DOHH2 (cell line): ENCODE data around the gene LGALS7.
"Not testable (repeated sequence)": the region's sequence is repeated elsewhere in the genome, so short reads cannot be mapped to it uniquely, and the experiment has no call there.

Experiments
- H3F3A ChIP-seq: fragments of 200-600 bp; sonication (generic), shearing (Covaris generic); 2 replicates; pipeline ENCODE4 v1.6.0; 2016; ENCODE audit warnings: antibody characterized with exemption, mild to moderate bottlenecking; ENCODE audit not compliant: control insufficient read depth, insufficient read depth
- H3K27ac ChIP-seq: fragments of 200-600 bp; sonication (generic); 2 replicates; pipeline ENCODE4 v1.5.1; 2014; ENCODE audit warnings: low read depth, mild to moderate bottlenecking, low read length, moderate library complexity
- H3K27me3 ChIP-seq: fragments of 200-600 bp; sonication (generic); 2 replicates; pipeline ENCODE4 v1.6.1; 2014; ENCODE audit warnings: mild to moderate bottlenecking, low read length, mixed read lengths; ENCODE audit not compliant: control insufficient read depth
- H3K36me3 ChIP-seq: fragments of 200-600 bp; sonication (generic); 2 replicates; pipeline ENCODE4 v1.6.1; 2014; ENCODE audit warnings: mild to moderate bottlenecking, low read length, moderate library complexity, mixed read lengths; ENCODE audit not compliant: control insufficient read depth
- H3K4me1 ChIP-seq: fragments of 200-600 bp; sonication (generic); 2 replicates; pipeline ENCODE4 v1.6.1; 2014; ENCODE audit warnings: mild to moderate bottlenecking, low read length, mixed read lengths; ENCODE audit not compliant: control insufficient read depth
- H3K4me2 ChIP-seq: fragments of 200-600 bp; sonication (generic); 2 replicates; pipeline ENCODE4 v1.6.0; 2014; ENCODE audit warnings: mild to moderate bottlenecking, low read length, moderate library complexity
- H3K4me3 ChIP-seq: fragments of 200-600 bp; sonication (generic); 2 replicates; pipeline ENCODE4 v1.5.1; 2014; ENCODE audit warnings: mild to moderate bottlenecking, low read length, mixed read lengths
- H3K79me2 ChIP-seq: fragments of 200-600 bp; sonication (generic); 2 replicates; pipeline ENCODE4 v1.6.1; 2014; ENCODE audit warnings: mild to moderate bottlenecking, low read length, mixed read lengths; ENCODE audit not compliant: control insufficient read depth
- H3K9me2 ChIP-seq: fragments of 200-600 bp; sonication (generic); replicated peaks from 2 replicates; pipeline ENCODE4 v1.6.1; 2014; ENCODE audit warnings: mild to moderate bottlenecking, low read length, mixed read lengths; ENCODE audit not compliant: control insufficient read depth
- H3K9me3 ChIP-seq: fragments of 200-600 bp; sonication (generic); 2 replicates; pipeline ENCODE4 v1.6.1; 2014; ENCODE audit warnings: antibody characterized with exemption, low read length, mixed read lengths; ENCODE audit not compliant: control insufficient read depth, insufficient read depth
- H4K20me1 ChIP-seq: fragments of 200-600 bp; sonication (generic); 2 replicates; pipeline ENCODE4 v1.6.0; 2014; ENCODE audit warnings: low read depth, mild to moderate bottlenecking, antibody characterized with exemption, low read length, moderate library complexity; ENCODE audit not compliant: control insufficient read depth, insufficient read depth
- CTCF ChIP-seq: fragments of 200-600 bp; sonication (generic); IDR thresholded peaks from one replicate; pipeline ENCODE4 v1.5.1; 2014; ENCODE audit warnings: antibody characterized with exemption, mild to moderate bottlenecking, low read depth, low read length; ENCODE audit not compliant: poor library complexity, severe bottlenecking
- EZH2phosphoT487 ChIP-seq: fragments of 200-600 bp; sonication (generic); IDR thresholded peaks from 2 replicates; pipeline ENCODE4 v1.6.1; 2017; ENCODE audit warnings: borderline replicate concordance, mild to moderate bottlenecking, antibody characterized with exemption, low read length, moderate library complexity, mixed read lengths

LGALS7 gene

GRCh38 chr19:38763795-38764220 is 9.5 kb downstream of the LGALS7 start:
- H3K4me1 ChIP-seq, result no peaks in the 10 kb centered on the region
- H3F3A ChIP-seq, result no peaks in the 10 kb centered on the region
- H3K36me3 ChIP-seq, result no peaks in the 10 kb centered on the region
- no peaks in the 10 kb centered on the region for H3K9me3 ChIP-seq
- no peaks in the 10 kb centered on the region for H3K79me2 ChIP-seq
- no peaks in the 10 kb centered on the region for H3K9me2 ChIP-seq
- no peak overlapping the region for H3K4me3 ChIP-seq
- H3K27ac ChIP-seq, result no peak overlapping the region
- TF ChIP-seq CTCF, result no peak
- no peak for TF ChIP-seq EZH2phosphoT487
- no peaks in the 10 kb centered on the region for H4K20me1 ChIP-seq
- no peak overlapping the region for H3K4me2 ChIP-seq
- H3K27me3 ChIP-seq, result no peaks in the 10 kb centered on the region

- not testable (repeated sequence) for H3K4me1 ChIP-seq, H3K9me2 ChIP-seq, H3K4me2 ChIP-seq, H3K36me3 ChIP-seq, H3K27me3 ChIP-seq, H3K4me3 ChIP-seq, H3F3A ChIP-seq, H3K27ac ChIP-seq, H3K79me2 ChIP-seq, H3K9me3 ChIP-seq, H4K20me1 ChIP-seq
Observed at GRCh38 chr19:38761884-38762389, 11.4 kb downstream of the LGALS7 start.

DNA sequence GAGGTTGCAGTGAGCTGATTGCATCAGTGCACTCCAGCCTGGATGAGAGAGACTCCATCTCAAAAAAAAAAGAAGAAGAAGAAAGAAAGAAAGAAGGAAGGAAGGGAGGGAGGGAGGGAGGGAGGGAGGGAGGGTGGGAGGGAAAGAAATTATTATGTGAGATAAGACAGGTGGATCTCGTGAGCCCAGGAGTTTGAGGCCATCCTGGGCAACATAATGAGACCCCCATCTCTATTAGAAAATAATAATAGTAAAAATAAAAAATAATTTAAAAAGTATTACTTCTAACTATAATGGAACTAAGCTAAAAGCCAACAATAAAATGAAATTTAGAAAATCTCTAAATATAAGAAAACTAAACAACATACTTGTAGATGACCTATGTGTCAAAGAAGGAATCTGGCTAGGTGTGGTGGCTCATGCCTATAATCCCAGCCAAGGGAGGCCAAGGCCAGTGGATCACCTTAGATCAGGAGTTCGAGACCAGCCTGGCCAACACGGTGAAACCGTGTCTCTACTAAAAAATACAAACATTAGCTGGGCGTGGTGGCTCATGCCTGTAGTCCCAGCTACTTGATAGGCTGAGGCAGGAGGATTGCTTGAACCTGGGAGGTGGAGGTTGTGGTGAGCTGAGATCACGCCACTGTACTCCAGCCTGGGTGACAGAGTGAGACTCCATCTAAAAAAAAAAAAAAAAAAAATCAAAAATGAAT is 12.4 kb downstream of the LGALS7 start:
- H4K20me1 ChIP-seq, H3K27me3 ChIP-seq, H3K4me3 ChIP-seq, H3K9me2 ChIP-seq, H3K4me2 ChIP-seq, H3K9me3 ChIP-seq, H3K36me3 ChIP-seq, H3F3A ChIP-seq, H3K4me1 ChIP-seq, H3K27ac ChIP-seq, H3K79me2 ChIP-seq: not testable (repeated sequence)

DNA sequence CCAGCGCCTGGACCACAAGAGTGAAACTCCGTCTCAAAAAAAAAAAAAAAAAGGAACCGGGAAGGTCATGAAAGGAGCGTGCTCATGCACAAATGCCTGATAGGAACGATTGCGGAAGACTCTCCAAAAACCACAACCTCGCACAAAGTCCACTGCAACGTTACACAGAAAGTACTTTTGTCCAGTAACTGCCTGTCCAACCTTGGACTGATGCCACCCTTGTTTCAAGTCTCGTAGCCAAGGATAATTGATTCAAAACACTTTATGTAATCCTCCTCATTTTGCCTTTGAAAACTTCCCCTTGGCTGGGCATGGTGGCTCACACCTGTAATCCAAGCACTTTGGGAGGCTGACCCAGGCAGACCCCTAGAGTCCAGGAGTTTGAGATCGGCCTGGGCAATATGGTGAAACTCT is 13.7 kb downstream of the LGALS7 start:
- Histone ChIP-seq H3K4me3 (no peak overlapping the region), H3K79me2 (no peaks in the 10 kb centered on the region), H3K9me2 (no peaks in the 10 kb centered on the region), H3K4me1 (no peaks in the 10 kb centered on the region), H3K27me3 (no peaks in the 10 kb centered on the region), H3K4me2 (no peak overlapping the region), H3K9me3 (no peaks in the 10 kb centered on the region), H3F3A (no peaks in the 10 kb centered on the region), H3K36me3 (no peaks in the 10 kb centered on the region), H4K20me1 (no peaks in the 10 kb centered on the region), H3K27ac (no peak overlapping the region)
- TF ChIP-seq CTCF (no peak), EZH2phosphoT487 (no peak)

- not testable (repeated sequence) for H3F3A ChIP-seq, H3K4me2 ChIP-seq, H3K36me3 ChIP-seq, H3K27ac ChIP-seq, H3K4me3 ChIP-seq, H3K79me2 ChIP-seq, H3K9me3 ChIP-seq, H3K27me3 ChIP-seq, H3K9me2 ChIP-seq, H3K4me1 ChIP-seq, H4K20me1 ChIP-seq
Observed at GRCh38 chr19:38754196-38754595, 19.1 kb downstream of the LGALS7 start.

DNA sequence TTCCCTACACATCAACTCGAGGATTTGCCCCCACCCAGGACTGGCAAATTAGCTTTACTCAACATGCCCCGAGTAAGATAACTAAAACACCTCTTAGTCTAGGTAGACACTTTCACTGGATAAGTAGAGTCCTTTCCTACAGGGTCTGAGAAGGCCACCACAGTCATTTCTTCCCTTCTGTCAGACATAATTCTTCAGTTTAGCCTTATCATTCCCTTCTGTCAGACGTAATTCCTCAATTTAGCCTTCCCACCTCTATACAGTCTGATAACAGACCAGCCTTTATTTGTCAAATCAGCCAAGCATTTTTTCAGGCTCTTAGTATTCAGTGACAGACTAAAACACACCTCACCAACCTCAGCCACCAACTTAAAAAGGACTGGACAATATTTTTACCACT is 19.5 kb downstream of the LGALS7 start:
- H3K27me3 ChIP-seq, H3K79me2 ChIP-seq, H3K27ac ChIP-seq, H3F3A ChIP-seq, H4K20me1 ChIP-seq, H3K9me2 ChIP-seq, H3K4me3 ChIP-seq, H3K36me3 ChIP-seq, H3K4me1 ChIP-seq, H3K4me2 ChIP-seq, H3K9me3 ChIP-seq: not testable (repeated sequence)
